H1 (cell line): ENCODE measurements around the gene ANXA1. TPM values are rescaled to one million over a fixed set of nuclear protein-coding genes. Genes with fewer than 3 reads are reported as not detected.

Source experiments
- CTCF ChIA-PET: fragments of 300-600 bp; sonication (Branson Sonifier 250); formaldehyde crosslinking; loops from one replicate; lab custom pipeline; 2021; ENCODE audit not compliant: partially characterized antibody; lab: Charles Lee
- POLR2A ChIA-PET: fragments of 300-600 bp; sonication (Branson Sonifier 250); formaldehyde crosslinking; loops from one replicate; lab custom pipeline; 2021; ENCODE audit warnings: inconsistent platforms; ENCODE audit not compliant: partially characterized antibody; lab: Charles Lee
- DNase-seq, 2 experiments: peaks; one replicate each; pipeline versions ENCODE4 v3.0.0 to v3.0.0-alpha.2; 2010 to 2022; ENCODE audit warnings: low spot score in 2 of 2, low read depth in 1 of 2, mixed read lengths in 1 of 2
- FAIRE-seq: peaks from 2 replicates; lab custom pipeline; 2011; peaks lifted over from hg19 to GRCh38; lab: Jason Lieb, UNC
- H2AFZ ChIP-seq: 2 replicates; pipeline ENCODE4 v1.8.1; 2012; ENCODE audit warnings: low read length, inconsistent platforms
- H2AK5ac ChIP-seq: 2 replicates; pipeline ENCODE4 v1.6.1; 2013; ENCODE audit warnings: low read depth, low read length
- H2BK120ac ChIP-seq: replicated peaks from 2 replicates; pipeline ENCODE3; 2013; ENCODE audit warnings: low read depth, low read length, inconsistent platforms
- H2BK12ac ChIP-seq: 2 replicates; pipeline ENCODE4 v1.6.1; 2013; ENCODE audit warnings: low read depth, low read length
- H2BK15ac ChIP-seq: 2 replicates; pipeline ENCODE4 v1.6.1; 2013; ENCODE audit warnings: low read length
- H2BK20ac ChIP-seq: 2 replicates; pipeline ENCODE4 v1.6.1; 2013; ENCODE audit warnings: low read length
- H2BK5ac ChIP-seq: 2 replicates; pipeline ENCODE4 v1.6.1; 2013; ENCODE audit warnings: low read depth, low read length
- H3K14ac ChIP-seq: 2 replicates; pipeline ENCODE4 v1.6.1; 2013; ENCODE audit warnings: inconsistent platforms; ENCODE audit not compliant: insufficient read length
- H3K18ac ChIP-seq: 2 replicates; pipeline ENCODE4 v1.6.1; 2013; ENCODE audit warnings: low read length; ENCODE audit errors: extremely low read depth
- H3K23ac ChIP-seq: 2 replicates; pipeline ENCODE4 v1.6.1; 2013; ENCODE audit warnings: inconsistent platforms; ENCODE audit not compliant: insufficient read length
- H3K23me2 ChIP-seq: 2 replicates; pipeline ENCODE4 v1.6.1; 2013; ENCODE audit warnings: low read depth, low read length
- H3K27ac ChIP-seq: 2 replicates; pipeline ENCODE4 v1.6.1; 2011; ENCODE audit warnings: low read depth, low read length, inconsistent platforms
- H3K27me3 ChIP-seq, 4 experiments: replicated peaks in 1 of 4; 1 replicate in 1 of 4; 2 replicates in 3 of 4; pipeline versions ENCODE4 v1.6.1 to v1.8.1; 2011 to 2013; ENCODE audit warnings: low read length in 3 of 4, mild to moderate bottlenecking in 3 of 4, inconsistent platforms in 2 of 4, mixed read lengths in 2 of 4, moderate library complexity in 1 of 4; ENCODE audit not compliant: control insufficient read depth in 3 of 4, insufficient read depth in 3 of 4; ENCODE audit errors: extremely low read depth in 1 of 4
- H3K36me3 ChIP-seq, 4 experiments: 2 replicates each; pipeline versions ENCODE4 v1.6.1 to v1.8.1; 2011 to 2013; ENCODE audit warnings: mild to moderate bottlenecking in 4 of 4, low read length in 3 of 4, moderate library complexity in 2 of 4, control low read depth in 1 of 4, inconsistent platforms in 1 of 4; ENCODE audit not compliant: insufficient read depth in 4 of 4, control insufficient read depth in 2 of 4
- H3K4ac ChIP-seq: replicated peaks from 2 replicates; pipeline ENCODE3; 2013; ENCODE audit warnings: low read length, low read depth, mixed read lengths, inconsistent platforms; ENCODE audit not compliant: insufficient read length
- H3K4me1 ChIP-seq, 4 experiments: replicated peaks in 1 of 4; 1 replicate in 1 of 4; 2 replicates in 3 of 4; pipeline versions ENCODE4 v1.6.1 to v1.8.1; 2011 to 2013; ENCODE audit warnings: low read length in 3 of 4, inconsistent platforms in 2 of 4, mixed read lengths in 1 of 4; ENCODE audit not compliant: insufficient read depth in 4 of 4, control insufficient read depth in 3 of 4
- H3K4me2 ChIP-seq, 2 experiments: 2 replicates each; pipeline versions ENCODE4 v1.6.1 to v1.8.1; 2011 to 2013; ENCODE audit warnings: low read depth in 2 of 2, low read length in 2 of 2, control low read depth in 1 of 2, inconsistent platforms in 1 of 2, mild to moderate bottlenecking in 1 of 2; ENCODE audit not compliant: insufficient read depth in 1 of 2
- H3K4me3 ChIP-seq, 4 experiments: fragments of 200-600, 300-600 bp in 1 of 4; sonication (generic), shearing (Covaris generic), sonication (Bioruptor Twin) in 1 of 4; 2 replicates each; pipeline versions ENCODE4 v1.5.1 to v1.8.1; 2011 to 2016; ENCODE audit warnings: low read length in 4 of 4, low read depth in 3 of 4, control low read depth in 2 of 4, inconsistent platforms in 2 of 4, mild to moderate bottlenecking in 2 of 4, mixed read lengths in 1 of 4, moderate library complexity in 1 of 4; ENCODE audit not compliant: insufficient read depth in 2 of 4; ENCODE audit errors: extremely low read depth in 1 of 4
- H3K56ac ChIP-seq: replicated peaks from 2 replicates; pipeline ENCODE3; 2013; ENCODE audit warnings: low read depth, mild to moderate bottlenecking, mixed read lengths, low read length, inconsistent platforms; ENCODE audit not compliant: insufficient read length
- H3K79me1 ChIP-seq: 2 replicates; pipeline ENCODE4 v1.6.1; 2013; ENCODE audit warnings: low read depth, low read length, control low read depth
- H3K79me2 ChIP-seq, 2 experiments: 2 replicates each; pipeline versions ENCODE4 v1.6.1 to v1.8.1; 2012 to 2013; ENCODE audit warnings: low read length in 2 of 2, mild to moderate bottlenecking in 2 of 2, inconsistent platforms in 1 of 2; ENCODE audit not compliant: insufficient read depth in 2 of 2, control insufficient read depth in 1 of 2
- H3K9ac ChIP-seq, 4 experiments: replicated peaks in 1 of 4; 1 replicate in 1 of 4; 2 replicates in 3 of 4; pipeline versions ENCODE4 v1.6.1 to v1.8.1; 2011 to 2013; ENCODE audit warnings: low read depth in 3 of 4, low read length in 3 of 4, control low read depth in 2 of 4, mild to moderate bottlenecking in 2 of 4, moderate library complexity in 2 of 4, inconsistent platforms in 1 of 4; ENCODE audit errors: extremely low read depth in 1 of 4
- H3K9me3 ChIP-seq, 2 experiments: 2 replicates each; pipeline versions ENCODE4 v1.6.1 to v1.8.1; 2012 to 2013; ENCODE audit warnings: mild to moderate bottlenecking in 2 of 2, moderate library complexity in 2 of 2, control low read depth in 1 of 2, inconsistent platforms in 1 of 2, low read depth in 1 of 2, low read length in 1 of 2, mixed read lengths in 1 of 2; ENCODE audit not compliant: insufficient read depth in 2 of 2
- H4K20me1 ChIP-seq, 2 experiments: replicated peaks in 1 of 2; 2 replicates each; pipeline versions ENCODE3 to v1.8.1; 2011 to 2013; ENCODE audit warnings: inconsistent platforms in 2 of 2, low read length in 2 of 2, mild to moderate bottlenecking in 1 of 2; ENCODE audit not compliant: insufficient read depth in 2 of 2, control insufficient read depth in 1 of 2
- H4K5ac ChIP-seq: 2 replicates; pipeline ENCODE4 v1.6.1; 2013; ENCODE audit warnings: low read length, low read depth, mixed read lengths, inconsistent platforms; ENCODE audit not compliant: insufficient read length
- H4K8ac ChIP-seq: 2 replicates; pipeline ENCODE4 v1.8.0; 2013; ENCODE audit warnings: mild to moderate bottlenecking, moderate library complexity, low read length, inconsistent platforms; ENCODE audit not compliant: insufficient read depth; ENCODE audit errors: extremely low read depth
- H4K91ac ChIP-seq: replicated peaks from 2 replicates; pipeline ENCODE3; 2013; ENCODE audit warnings: low read length, mixed read lengths, inconsistent platforms; ENCODE audit not compliant: insufficient read length
- EGR1 ChIP-seq: IDR thresholded peaks from 2 replicates; pipeline ENCODE4 v1.6.1; 2011; ENCODE audit warnings: low read depth, low read length, borderline replicate concordance
- JUND ChIP-seq: IDR thresholded peaks from 2 replicates; pipeline ENCODE4 v1.6.1; 2011; ENCODE audit warnings: mild to moderate bottlenecking, improper control_type of control experiment, low read length
- WGBS, 2 experiments: shearing (Covaris generic) in 1 of 2; methylation state at CpG; one replicate each; pipeline versions ENCODE4 v1.1.6 to v1.1.7; 2013 to 2015; ENCODE audit warnings: low lambda C conversion rate in 2 of 2, mixed read lengths in 2 of 2, inconsistent platforms in 1 of 2, low coverage in 1 of 2, missing lambda C conversion rate in 1 of 2; ENCODE audit not compliant: insufficient replicate concordance in 2 of 2, insufficient coverage in 1 of 2, insufficient read length in 1 of 2; ENCODE audit errors: extremely low coverage in 1 of 2, missing lambda C conversion rate in 1 of 2; 5-methylcytosine and 5-hydroxymethylcytosine counted together
- polyA plus RNA-seq, 7 experiments: library from polyadenylated mRNA; depleted of rRNA in 3 of 7; stranded (reverse) in 5 of 7; unstranded in 2 of 7; fragments of >200 nt in 5 of 7; fragments of 200-250 nt in 2 of 7; gene quantifications; 1 replicate in 5 of 7; 2 replicates in 1 of 7; 4 replicates in 1 of 7; pipeline versions ENCODE4 v1.2.1 to v1.2.3, GENCODE V29; 2011 to 2013; ENCODE audit warnings: missing spikeins in 2 of 7, mixed read lengths in 2 of 7
- total RNA-seq: library from RNA; stranded (reverse); fragmentation: NEBNext Ultra II Directional; extraction: Animal tissue kit (Norgen Biotek cat#: 25700); gene quantifications from 2 replicates; pipeline ENCODE4 v1.2.1, GENCODE V29; 2021

ANXA1 gene
- total and polyA plus RNA-seq, 2 of the 8 experiments (the other 6 are each of a cell fraction or from before 2014, with no cell fraction given) = 0.71 to 5.7 TPM

GRCh38 chr9:73149371-73150067 lies 2.1 kb upstream of the ANXA1 start:
- no peak for DNase-seq
- TF ChIP-seq JUND (peak; percentile 60; the same call in 1 of the 2 replicates), EGR1 (no peak)
- TF ChIP-seq, all 59 proteins: peak for 1
- no peak for FAIRE-seq
- Histone ChIP-seq H2BK15ac (no peak overlapping the region), H3K9me3 (no peaks in the 10 kb centered on the region), H4K20me1 (no peaks in the 10 kb centered on the region), H2BK5ac (no peak overlapping the region), H2BK20ac (no peak overlapping the region), H3K14ac (no peak overlapping the region), H2AK5ac (no peak overlapping the region), H3K4me3 (no peak overlapping the region), H3K36me3 (no peaks in the 10 kb centered on the region), H3K27me3 (no peaks in the 10 kb centered on the region), H3K79me2 (no peaks in the 10 kb centered on the region), H2BK12ac (no peak overlapping the region), H3K23me2 (no peaks in the 10 kb centered on the region), H4K8ac (no peak overlapping the region), H3K18ac (no peak overlapping the region), H4K5ac (peak overlapping the region; percentile 21), H3K4me1 (peaks cover 0 to 7% (median 5%) of the 10 kb centered on the region in 4 experiments; a peak in 2 of 7 replicates), H2BK120ac (no peak overlapping the region), H3K23ac (no peak overlapping the region), H3K27ac (no peak overlapping the region), H4K91ac (no peak overlapping the region), H2AFZ (no peak overlapping the region), H3K79me1 (no peaks in the 10 kb centered on the region), H3K56ac (no peak overlapping the region), H3K4me2 (no peak overlapping the region), H3K4ac (no peak overlapping the region), H3K9ac (no peak overlapping the region)
- CTCF ChIA-PET = interaction anchor here (0.6 to 1.6 kb wide), 3 partner anchors 14 to 715 kb away, joined by 3 read pairs; no protein-coding TSS in a partner anchor
- POLR2A ChIA-PET = no interaction called here
- 71% methylated on average over 4 of the region's 4 CpGs; no CpG with 5 or more reads in 1 of the 2 experiments for WGBS, 2 experiments
